Ectodermal cell (in vitro differentiated cells): ENCODE data around the gene TMEM163.

Experiments used
- H3K27ac ChIP-seq: 2 replicates; pipeline ENCODE4 v1.7.0; 2013; ENCODE audit warnings: mild to moderate bottlenecking, low read depth, low read length; ENCODE audit not compliant: insufficient read depth, poor library complexity, severe bottlenecking
- H3K27me3 ChIP-seq: 2 replicates; pipeline ENCODE4 v1.7.0; 2013; ENCODE audit warnings: mild to moderate bottlenecking, low read length; ENCODE audit not compliant: insufficient read depth, control insufficient read depth, poor library complexity, severe bottlenecking
- H3K36me3 ChIP-seq: one replicate; pipeline ENCODE4 v1.7.0; 2013; ENCODE audit warnings: low read length; ENCODE audit not compliant: control insufficient read depth, insufficient read depth
- H3K4me1 ChIP-seq: one replicate; pipeline ENCODE4 v1.7.0; 2013; ENCODE audit warnings: low read length; ENCODE audit not compliant: control insufficient read depth, insufficient read depth
- H3K4me3 ChIP-seq: 2 replicates; pipeline ENCODE4 v1.7.0; 2013; ENCODE audit warnings: low read depth, low read length, control low read depth; ENCODE audit not compliant: insufficient read depth
- H3K9me3 ChIP-seq: 2 replicates; pipeline ENCODE4 v1.7.0; 2013; ENCODE audit warnings: mild to moderate bottlenecking, low read length, moderate library complexity; ENCODE audit not compliant: control insufficient read depth
- WGBS, 2 experiments: methylation state at CpG; one replicate each; pipeline ENCODE4 v1.1.7; 2013; ENCODE audit warnings: missing lambda C conversion rate in 2 of 2; 5-methylcytosine and 5-hydroxymethylcytosine counted together

TMEM163 gene

GRCh38 chr2:134586326-134586965, 132.4 kb downstream of the TMEM163 start:
- Histone ChIP-seq H3K27me3 (no peaks in the 10 kb centered on the region), H3K4me3 (no peak overlapping the region), H3K4me1 (no peaks in the 10 kb centered on the region), H3K27ac (no peak overlapping the region), H3K9me3 (peaks cover 2% of the 10 kb centered on the region), H3K36me3 (no peaks in the 10 kb centered on the region)
- WGBS, 2 experiments = 92 to 93% methylated on average over 8 of the region's 8 CpGs

GRCh38 chr2:134583997-134584520, 134.7 kb downstream of the TMEM163 start:
- H3K4me1 ChIP-seq = no peaks in the 10 kb centered on the region
- no peaks in the 10 kb centered on the region for H3K36me3 ChIP-seq
- no peaks in the 10 kb centered on the region for H3K9me3 ChIP-seq
- no peaks in the 10 kb centered on the region for H3K27me3 ChIP-seq
- no peak overlapping the region for H3K4me3 ChIP-seq
- 92 to 97% methylated on average over 2 of the region's 2 CpGs for WGBS, 2 experiments
- no peak overlapping the region for H3K27ac ChIP-seq

- H3K4me3 ChIP-seq = no peak overlapping the region
- H3K4me1 ChIP-seq = no peaks in the 10 kb centered on the region
- 95% methylated on average over 6 of the region's 6 CpGs for WGBS, 2 experiments
These were observed 135.3 kb downstream of the TMEM163 start for GRCh38 chr2:134583462-134583861.

GRCh38 chr2:134582547-134582899, 136.3 kb downstream of the TMEM163 start:
- Histone ChIP-seq H3K4me1 (no peaks in the 10 kb centered on the region), H3K36me3 (no peaks in the 10 kb centered on the region), H3K4me3 (no peak overlapping the region), H3K9me3 (no peaks in the 10 kb centered on the region), H3K27ac (no peak overlapping the region), H3K27me3 (no peaks in the 10 kb centered on the region)
- WGBS, 2 experiments = 89 to 96% methylated on average over 2 of the region's 2 CpGs

More at GRCh38 chr2:134583462-134583861, 135.3 kb downstream of the TMEM163 start:
- Histone ChIP-seq H3K36me3 (no peaks in the 10 kb centered on the region), H3K27me3 (no peaks in the 10 kb centered on the region), H3K27ac (no peak overlapping the region), H3K9me3 (no peaks in the 10 kb centered on the region)

- H3K27me3 ChIP-seq = no peaks in the 10 kb centered on the region
- H3K4me1 ChIP-seq = no peaks in the 10 kb centered on the region
- 94 to 96% methylated on average over 10 of the region's 10 CpGs for WGBS, 2 experiments
- H3K9me3 ChIP-seq = no peaks in the 10 kb centered on the region
- no peak overlapping the region for H3K27ac ChIP-seq
- H3K4me3 ChIP-seq = no peak overlapping the region
- no peaks in the 10 kb centered on the region for H3K36me3 ChIP-seq
These were observed 136.8 kb downstream of the TMEM163 start for GRCh38 chr2:134581877-134582546.

GRCh38 chr2:134578316-134578715, 140.5 kb downstream of the TMEM163 start:
- 91 to 94% methylated on average over 7 of the region's 7 CpGs for WGBS, 2 experiments
- H3K27me3 ChIP-seq = no peaks in the 10 kb centered on the region
- no peaks in the 10 kb centered on the region for H3K9me3 ChIP-seq
- H3K4me3 ChIP-seq = no peak overlapping the region
- H3K36me3 ChIP-seq = no peaks in the 10 kb centered on the region
- H3K27ac ChIP-seq = no peak overlapping the region
- H3K4me1 ChIP-seq = no peaks in the 10 kb centered on the region

- Histone ChIP-seq H3K9me3 (no peaks in the 10 kb centered on the region), H3K4me3 (no peak overlapping the region), H3K36me3 (no peaks in the 10 kb centered on the region), H3K27ac (no peak overlapping the region), H3K4me1 (no peaks in the 10 kb centered on the region), H3K27me3 (no peaks in the 10 kb centered on the region)
These were observed 142.3 kb downstream of the TMEM163 start for GRCh38 chr2:134576478-134576877.

- Histone ChIP-seq H3K36me3 (no peaks in the 10 kb centered on the region), H3K9me3 (no peaks in the 10 kb centered on the region), H3K4me3 (no peak overlapping the region), H3K27ac (no peak overlapping the region), H3K27me3 (no peaks in the 10 kb centered on the region), H3K4me1 (no peaks in the 10 kb centered on the region)
- WGBS, 2 experiments = 96 to 98% methylated on average over 5 of the region's 5 CpGs
These were observed 142.9 kb downstream of the TMEM163 start for GRCh38 chr2:134575888-134576287.

GRCh38 chr2:134574611-134575330, 144.0 kb downstream of the TMEM163 start:
- no peaks in the 10 kb centered on the region for H3K9me3 ChIP-seq
- H3K36me3 ChIP-seq = no peaks in the 10 kb centered on the region
- 95 to 96% methylated on average over 10 of the region's 10 CpGs for WGBS, 2 experiments
- no peaks in the 10 kb centered on the region for H3K27me3 ChIP-seq
- H3K4me1 ChIP-seq = no peaks in the 10 kb centered on the region
- H3K4me3 ChIP-seq = no peak overlapping the region
- H3K27ac ChIP-seq = no peak overlapping the region

- no peak overlapping the region for H3K4me3 ChIP-seq
- no peaks in the 10 kb centered on the region for H3K4me1 ChIP-seq
- WGBS, 2 experiments = 94 to 95% methylated on average over 1 of the region's 1 CpG
- H3K27ac ChIP-seq = no peak overlapping the region
- H3K27me3 ChIP-seq = no peaks in the 10 kb centered on the region
- no peaks in the 10 kb centered on the region for H3K9me3 ChIP-seq
- no peaks in the 10 kb centered on the region for H3K36me3 ChIP-seq
These were observed 145.1 kb downstream of the TMEM163 start for GRCh38 chr2:134573724-134574123.
